AG20443 (cell line): ENCODE data around the gene SYTL3.

ENCODE experiments used
- DNase-seq: peaks from one replicate; pipeline ENCODE4 v3.0.0; 2012; ENCODE audit warnings: low spot score, mixed read lengths

The SYTL3 gene

DNA sequence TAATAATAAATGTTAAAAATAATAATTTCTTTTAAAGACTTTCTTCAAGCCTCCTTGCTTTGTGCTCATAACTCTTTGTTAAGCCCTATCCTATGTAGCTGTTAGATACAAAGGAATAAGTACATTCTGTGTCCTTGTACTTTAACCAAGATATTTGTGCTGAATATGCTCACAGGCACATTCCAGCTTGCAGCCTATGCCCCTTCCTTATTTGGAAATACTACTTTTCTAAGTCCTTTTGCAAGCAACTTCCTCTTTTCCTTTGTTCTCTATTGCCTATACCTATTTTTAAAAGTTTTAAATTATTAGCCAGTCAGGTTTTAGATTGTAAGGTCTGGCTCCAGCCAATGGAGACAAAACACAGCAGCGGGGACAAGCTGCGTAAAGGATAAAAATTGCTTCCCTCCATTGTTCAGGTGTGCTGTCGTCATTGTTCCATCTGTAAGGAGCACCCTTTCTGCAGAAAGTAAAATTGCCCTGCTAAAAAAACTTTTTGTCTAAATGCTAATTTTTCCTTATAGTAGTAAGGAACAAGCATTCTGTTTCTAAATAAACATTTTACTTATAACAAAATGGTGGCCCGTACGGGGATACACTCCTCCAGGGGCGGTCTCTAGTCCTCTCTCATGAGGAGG is 80.2 kb downstream of the SYTL3 start:
- no peak for DNase-seq

GRCh38 chr6:158730541-158730907 is 80.7 kb downstream of the SYTL3 start:
- no peak for DNase-seq

- DNase-seq = no peak
Measured at GRCh38 chr6:158735009-158735408, 85.2 kb downstream of the SYTL3 start.

- DNase-seq = no peak
Measured at GRCh38 chr6:158737082-158737709, 87.3 kb downstream of the SYTL3 start.

DNA sequence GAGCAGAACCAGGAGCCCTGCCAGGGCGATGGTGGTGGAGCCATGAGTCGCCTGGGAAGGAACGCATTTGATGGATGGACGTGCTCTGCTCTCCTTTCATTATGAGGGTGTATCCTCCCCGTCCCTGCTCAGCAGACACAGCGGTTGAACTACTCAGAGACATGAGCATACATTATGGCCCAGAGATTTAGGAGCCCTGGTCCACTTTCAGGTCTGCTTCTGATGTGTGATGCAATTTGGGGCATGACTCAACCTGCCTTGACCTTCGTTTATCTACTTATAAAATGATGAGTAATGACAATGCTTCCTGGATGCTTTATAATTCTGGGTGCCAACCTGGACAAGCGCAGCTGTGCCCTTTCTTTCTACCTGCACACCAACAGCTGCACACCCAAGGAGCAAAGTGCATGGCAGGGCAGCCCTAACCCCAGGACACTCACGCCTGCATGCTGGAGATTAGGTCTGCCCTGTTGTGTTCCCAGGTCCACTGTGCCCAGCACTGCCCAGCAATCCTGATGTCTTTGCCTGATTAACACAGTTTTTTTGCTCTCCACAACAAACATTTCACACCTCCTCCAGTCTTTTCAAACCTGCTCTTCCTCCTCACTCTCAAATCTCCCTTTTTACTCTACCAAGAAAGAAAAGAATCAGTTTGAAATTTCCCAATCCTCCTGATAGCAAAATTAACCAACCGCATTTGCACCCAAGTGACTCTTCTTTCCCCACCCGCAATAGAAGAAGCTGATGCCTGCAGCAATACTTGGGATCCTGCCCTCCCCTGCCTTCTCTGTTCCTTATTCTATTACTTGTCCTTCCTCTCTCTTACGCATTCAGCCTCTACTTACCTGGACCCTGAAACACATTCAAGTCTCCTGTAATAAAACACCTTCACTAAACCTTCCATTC is 88.1 kb downstream of the SYTL3 start:
- peak; percentile 34 for DNase-seq

DNA sequence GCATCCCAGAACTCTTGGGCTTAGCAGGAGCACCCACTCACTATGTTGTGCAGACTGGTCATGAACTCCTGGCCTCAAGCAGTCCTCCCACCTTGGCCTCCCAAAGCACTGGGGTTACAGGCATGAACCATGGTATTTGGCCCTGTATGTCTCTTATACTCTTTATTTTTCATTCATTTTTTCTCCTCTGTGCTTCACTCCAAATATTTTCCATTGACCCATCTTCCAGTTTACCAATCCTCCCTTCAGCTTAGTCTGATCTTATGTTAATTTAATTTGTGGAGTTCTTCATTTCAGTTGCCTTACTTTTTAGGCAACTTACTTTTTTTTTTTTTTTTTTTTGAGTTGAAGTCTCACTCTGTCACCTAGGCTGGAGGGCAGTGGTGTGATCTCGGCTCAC is 89.8 kb downstream of the SYTL3 start:
- DNase-seq = no peak

- DNase-seq = no peak
Measured at GRCh38 chr6:158743033-158743651, 93.3 kb downstream of the SYTL3 start.

- DNase-seq = no peak
Measured at GRCh38 chr6:158744986-158745430, 95.2 kb downstream of the SYTL3 start.

- DNase-seq = no peak
Measured at GRCh38 chr6:158751224-158751623, 101.4 kb downstream of the SYTL3 start.

DNA sequence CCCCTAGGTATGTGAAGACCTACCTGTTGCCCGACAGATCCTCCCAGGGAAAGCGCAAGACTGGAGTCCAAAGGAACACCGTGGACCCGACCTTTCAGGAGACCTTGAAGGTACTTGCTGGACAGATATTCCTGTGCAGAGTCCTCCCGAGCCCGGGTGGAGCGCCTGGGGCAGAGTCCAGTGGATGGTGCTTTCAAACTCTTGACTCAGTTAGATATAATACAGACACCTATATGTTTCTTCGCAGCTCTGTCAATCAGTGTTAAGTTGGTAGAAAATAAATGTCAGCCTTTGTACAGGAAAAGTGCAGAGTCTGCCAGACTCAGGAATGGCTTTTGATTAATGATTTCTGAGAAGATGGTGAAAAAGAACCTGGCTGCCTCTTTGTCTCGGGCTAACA is 102.1 kb downstream of the SYTL3 start:
- DNase-seq = no peak

DNA sequence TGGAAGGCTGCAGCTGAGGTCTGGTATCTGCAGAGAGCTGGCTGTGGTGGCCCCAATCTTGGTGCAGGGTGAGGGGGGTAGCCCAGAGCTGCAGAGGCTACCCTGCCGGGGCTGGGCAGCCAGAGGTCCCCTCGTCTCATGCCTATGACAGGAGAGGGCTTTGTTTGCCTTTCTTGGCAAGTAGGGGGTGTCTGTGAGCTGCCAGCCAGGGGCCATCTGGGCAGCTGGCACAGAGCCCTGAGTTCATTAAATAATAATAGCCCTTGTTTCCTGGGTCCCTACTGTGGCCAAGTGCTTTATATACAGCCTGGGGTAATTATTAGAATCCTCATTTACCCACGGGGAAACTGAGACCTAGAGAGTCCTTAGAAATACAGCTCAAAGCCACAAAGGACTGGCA is 102.8 kb downstream of the SYTL3 start:
- no peak for DNase-seq

GRCh38 chr6:158753811-158754210 is 104.0 kb downstream of the SYTL3 start:
- DNase-seq = no peak

DNA sequence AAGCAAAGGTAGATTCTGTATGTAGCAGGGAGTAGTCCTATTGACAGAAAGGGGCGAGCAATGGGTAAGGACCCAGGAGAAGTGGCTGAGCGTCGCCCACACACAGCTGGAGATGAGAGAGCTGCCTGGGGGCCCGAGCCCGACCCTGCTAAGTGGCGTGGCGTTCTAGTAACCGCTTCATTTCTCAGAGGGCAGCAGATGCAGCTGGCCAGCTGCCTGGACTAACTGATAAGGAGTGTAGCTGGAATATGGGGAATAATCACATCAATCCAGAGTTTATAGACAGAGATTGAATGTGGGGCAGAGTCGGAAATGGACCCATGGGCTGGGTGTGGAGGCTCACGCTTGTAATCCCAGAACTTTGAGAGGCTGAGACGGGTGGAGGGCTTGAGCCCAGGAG is 104.9 kb downstream of the SYTL3 start:
- no peak for DNase-seq

DNA sequence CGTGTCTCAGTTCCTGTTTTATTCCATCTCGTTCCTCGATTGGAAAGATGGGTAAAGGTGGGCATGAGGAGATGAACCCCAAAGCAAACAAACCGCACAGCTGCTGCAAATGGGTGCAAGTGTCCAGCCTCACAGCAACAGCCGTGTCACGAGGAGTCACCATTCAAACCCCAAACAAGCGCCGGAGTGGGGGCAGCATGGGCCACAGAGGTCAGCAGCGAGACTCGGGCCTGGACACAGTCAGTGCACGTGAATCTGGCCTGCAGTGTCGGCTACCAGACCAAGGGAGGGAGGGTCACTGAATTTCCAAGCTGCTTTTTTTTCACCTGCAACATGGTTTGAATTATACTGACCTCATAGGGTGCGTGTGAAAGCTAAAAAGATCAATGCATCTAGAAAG is 105.8 kb downstream of the SYTL3 start:
- DNase-seq = no peak

DNA sequence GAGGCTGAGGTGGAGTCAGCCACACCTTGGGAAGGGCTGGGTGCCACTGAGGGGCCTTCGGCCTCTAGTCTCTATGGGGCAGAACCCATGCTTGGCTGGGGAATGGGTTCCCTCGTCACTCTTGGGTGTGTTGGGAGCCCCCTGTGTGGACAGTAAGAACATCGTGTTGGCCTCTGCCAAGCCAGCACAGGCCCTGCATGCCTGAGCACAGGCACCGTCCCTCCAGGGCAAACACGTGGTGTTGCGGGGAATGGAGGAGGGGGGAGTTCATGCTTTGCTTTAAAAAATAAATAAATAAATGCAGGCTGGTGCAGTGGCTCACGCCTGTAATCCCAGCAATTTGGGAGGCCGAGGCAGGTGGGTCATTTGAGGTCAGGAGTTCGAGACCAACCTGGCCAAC is 106.3 kb downstream of the SYTL3 start:
- no peak for DNase-seq

DNA sequence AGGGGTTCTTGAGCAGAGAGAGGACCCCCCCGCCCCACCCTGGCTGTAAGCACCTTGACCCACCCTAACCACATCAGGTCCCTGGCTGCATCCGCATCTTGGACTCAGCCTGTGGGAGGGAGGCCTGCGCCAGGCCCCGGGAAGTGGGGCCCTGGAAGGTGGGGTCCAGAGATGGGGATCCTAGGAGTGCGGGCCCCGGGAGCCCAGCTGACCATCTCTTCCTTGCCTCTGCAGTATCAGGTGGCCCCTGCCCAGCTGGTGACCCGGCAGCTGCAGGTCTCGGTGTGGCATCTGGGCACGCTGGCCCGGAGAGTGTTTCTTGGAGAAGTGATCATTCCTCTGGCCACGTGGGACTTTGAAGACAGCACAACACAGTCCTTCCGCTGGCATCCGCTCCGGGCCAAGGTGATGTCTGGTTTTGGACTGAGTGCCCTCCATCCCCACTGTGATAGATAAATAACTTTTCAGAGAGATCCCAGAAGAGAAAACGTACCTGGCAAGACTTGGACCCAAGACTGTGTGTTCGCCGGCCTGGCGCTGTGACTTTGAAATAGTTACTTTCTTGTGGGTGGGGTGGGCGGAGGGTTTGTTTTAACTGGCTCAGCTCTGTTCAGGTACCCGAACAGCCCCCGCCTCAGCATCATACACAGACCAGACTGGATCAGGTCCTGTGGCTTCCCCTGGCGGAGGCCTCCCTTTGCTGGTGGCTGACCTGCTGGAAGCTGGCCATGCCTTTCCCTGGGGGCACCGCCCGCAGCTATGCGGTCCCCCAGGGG is 107.3 kb downstream of the SYTL3 start:
- no peak for DNase-seq

DNA sequence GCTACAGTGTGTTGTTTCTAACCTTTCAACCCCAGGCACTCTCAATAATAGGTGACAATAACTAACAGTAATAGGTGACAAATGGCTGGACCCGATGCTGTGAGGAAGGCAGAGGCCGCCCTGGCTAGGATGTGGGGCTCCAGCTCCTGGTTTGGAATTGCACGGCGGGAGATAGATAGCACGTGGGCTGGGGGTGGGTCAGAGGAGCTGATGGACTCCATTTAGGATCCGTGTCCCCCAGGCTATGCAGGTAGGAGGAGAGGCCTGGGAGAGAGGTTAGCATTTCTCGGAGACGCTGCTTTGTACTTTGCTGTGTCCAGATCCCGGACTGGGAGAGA is 107.9 kb downstream of the SYTL3 start:
- no peak for DNase-seq

- no peak for DNase-seq
Measured at GRCh38 chr6:158758451-158758860, 108.6 kb downstream of the SYTL3 start.

DNA sequence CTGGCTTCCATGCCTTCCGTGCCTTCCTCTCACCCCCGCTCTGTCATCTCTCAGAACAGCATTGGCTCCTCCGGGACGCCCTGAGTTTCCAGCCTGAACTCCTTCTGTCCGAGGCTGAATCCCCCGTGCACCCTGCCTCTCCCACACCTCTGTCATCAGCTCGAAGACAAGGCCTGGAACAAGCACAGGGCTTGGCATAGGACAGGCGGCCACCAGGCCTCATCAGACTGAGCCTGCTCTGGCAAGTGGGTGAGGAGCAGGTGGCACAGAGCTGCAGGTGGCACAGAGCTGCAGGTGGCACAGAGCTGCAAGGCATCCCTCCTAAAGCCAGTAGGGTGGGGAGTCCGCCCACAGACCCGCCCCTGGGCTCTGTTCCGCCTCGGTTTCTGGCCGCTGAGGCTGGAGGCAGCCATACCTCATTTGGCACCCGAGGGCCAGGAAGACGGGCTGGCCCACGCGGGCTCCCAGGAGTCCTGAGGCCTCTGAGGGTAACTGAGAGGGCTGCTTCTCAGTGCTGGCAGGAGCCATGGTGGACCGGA is 109.2 kb downstream of the SYTL3 start:
- no peak for DNase-seq

- no peak for DNase-seq
Measured at GRCh38 chr6:158759966-158760617, 110.2 kb downstream of the SYTL3 start.

DNA sequence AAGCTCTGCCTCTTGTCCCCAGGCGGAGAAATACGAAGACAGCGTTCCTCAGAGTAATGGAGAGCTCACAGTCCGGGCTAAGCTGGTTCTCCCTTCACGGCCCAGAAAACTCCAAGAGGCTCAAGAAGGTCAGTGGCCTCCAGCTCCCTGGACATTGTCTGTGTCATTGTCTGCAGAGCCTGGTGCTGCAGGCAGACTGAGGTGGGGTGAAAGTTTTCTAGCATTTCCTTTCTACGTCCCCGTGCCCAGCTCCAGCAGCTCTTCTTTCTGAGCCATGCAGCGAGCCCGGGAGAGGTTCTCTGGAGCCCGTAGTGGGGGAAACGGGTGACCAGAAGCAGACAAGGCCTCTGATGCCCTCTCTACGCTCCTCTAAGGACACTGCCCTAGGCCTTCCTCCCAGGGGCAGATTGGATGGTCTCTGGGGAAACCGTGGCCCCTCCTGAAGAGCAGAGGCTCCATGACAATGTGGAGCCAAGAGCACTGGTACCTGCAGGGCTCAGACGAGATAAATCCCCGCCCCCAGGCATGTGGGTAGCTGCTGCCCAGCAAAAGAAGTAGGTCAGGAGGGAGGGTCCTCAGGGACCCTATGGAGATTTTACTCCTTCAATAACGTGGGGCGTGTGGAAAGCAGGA is 110.9 kb downstream of the SYTL3 start:
- DNase-seq = no peak
